ENCODE measurements around the gene RETSAT.

GRCh38 chr2:85390941-85391669, 36.8 kb upstream of the RETSAT start:
- TF ChIP-seq, protein P1, sequence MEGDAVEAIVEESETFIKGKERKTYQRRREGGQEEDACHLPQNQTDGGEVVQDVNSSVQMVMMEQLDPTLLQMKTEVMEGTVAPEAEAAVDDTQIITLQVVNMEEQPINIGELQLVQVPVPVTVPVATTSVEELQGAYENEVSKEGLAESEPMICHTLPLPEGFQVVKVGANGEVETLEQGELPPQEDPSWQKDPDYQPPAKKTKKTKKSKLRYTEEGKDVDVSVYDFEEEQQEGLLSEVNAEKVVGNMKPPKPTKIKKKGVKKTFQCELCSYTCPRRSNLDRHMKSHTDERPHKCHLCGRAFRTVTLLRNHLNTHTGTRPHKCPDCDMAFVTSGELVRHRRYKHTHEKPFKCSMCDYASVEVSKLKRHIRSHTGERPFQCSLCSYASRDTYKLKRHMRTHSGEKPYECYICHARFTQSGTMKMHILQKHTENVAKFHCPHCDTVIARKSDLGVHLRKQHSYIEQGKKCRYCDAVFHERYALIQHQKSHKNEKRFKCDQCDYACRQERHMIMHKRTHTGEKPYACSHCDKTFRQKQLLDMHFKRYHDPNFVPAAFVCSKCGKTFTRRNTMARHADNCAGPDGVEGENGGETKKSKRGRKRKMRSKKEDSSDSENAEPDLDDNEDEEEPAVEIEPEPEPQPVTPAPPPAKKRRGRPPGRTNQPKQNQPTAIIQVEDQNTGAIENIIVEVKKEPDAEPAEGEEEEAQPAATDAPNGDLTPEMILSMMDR (conservative IDR thresholded peaks at IDR 0.05; ENCODE audit: low read length): peak; percentile 89
- no peak for TF ChIP-seq EZH2phosphoT487 (IDR thresholded peaks at IDR 0.05; ENCODE audit: borderline replicate concordance)

Data from Loucy (cell line).